Measurements from ENCODE around the gene PRDM16.

- TF ChIP-seq E2F1 (CRISPR knock-in tag; IDR thresholded peaks at IDR 0.05) (no peak), CTCF (IDR thresholded peaks at IDR 0.05) (no peak), NFYB (CRISPR knock-in tag; conservative IDR thresholded peaks at IDR 0.05; ENCODE audit: low read depth) (no peak), CBFB (CRISPR knock-in tag; IDR thresholded peaks at IDR 0.05; ENCODE audit: low read depth) (no peak), CREM (CRISPR knock-in tag; IDR thresholded peaks at IDR 0.05) (no peak), NFE2L1 (CRISPR knock-in tag; IDR thresholded peaks at IDR 0.05) (no peak), ATF2 (CRISPR knock-in tag; IDR thresholded peaks at IDR 0.05; ENCODE audit: borderline replicate concordance, low read depth) (no peak), MYBL2 (CRISPR knock-in tag; IDR thresholded peaks at IDR 0.05) (no peak), ELF4 (CRISPR knock-in tag; IDR thresholded peaks at IDR 0.05; ENCODE audit: low read depth) (no peak)
Measured at GRCh38 chr1:3097861-3098260, 28.9 kb downstream of the PRDM16 start.
